GM06990 (cell line): ENCODE measurements around the gene SLC39A1.

Source experiments
- DNase-seq: peaks from one replicate; pipeline ENCODE4 v3.0.0-alpha.2; 2011; ENCODE audit not compliant: insufficient read length; ENCODE audit errors: extremely low read depth
- H3K27me3 ChIP-seq: replicated peaks from 2 replicates; pipeline ENCODE4 v1.6.0; 2011; ENCODE audit warnings: low read length; ENCODE audit not compliant: control insufficient read depth, insufficient read depth
- H3K36me3 ChIP-seq: 2 replicates; pipeline ENCODE4 v1.5.1; 2011; ENCODE audit warnings: low read length; ENCODE audit not compliant: control insufficient read depth, insufficient read depth
- H3K4me3 ChIP-seq: replicated peaks from 2 replicates; pipeline ENCODE4 v1.5.1; 2011; ENCODE audit warnings: low read depth, mild to moderate bottlenecking, control low read depth, low read length
- CTCF ChIP-seq: IDR thresholded peaks from 2 replicates; pipeline ENCODE4 v1.5.1; 2011; ENCODE audit warnings: low read length, control low read depth, mild to moderate bottlenecking, inconsistent platforms; ENCODE audit not compliant: insufficient read depth, poor library complexity, severe bottlenecking

SLC39A1 gene

DNA sequence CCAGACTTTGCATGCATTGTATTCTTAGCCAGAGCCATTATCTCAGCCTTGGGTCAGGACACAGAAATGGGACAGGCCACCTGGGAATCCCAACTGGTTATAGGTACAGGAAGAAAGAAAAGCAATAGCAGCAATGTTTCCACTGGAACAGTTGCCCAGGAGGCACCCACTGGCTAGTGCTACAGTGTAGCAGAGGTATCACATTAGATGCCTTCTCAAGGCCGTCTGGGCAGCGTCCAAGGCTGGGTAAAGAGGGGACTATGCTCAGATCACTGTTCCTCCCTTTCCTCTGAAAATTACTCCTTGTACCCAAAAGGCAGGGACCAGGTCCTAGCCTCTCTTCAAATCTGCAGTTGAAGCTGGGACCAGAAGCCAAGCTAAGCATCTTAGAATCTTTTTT is 7.0 kb upstream of the SLC39A1 start:
- DNase-seq, result no peak
- Histone ChIP-seq H3K4me3 (no peak overlapping the region), H3K36me3 (peaks cover 21% of the 10 kb centered on the region), H3K27me3 (no peaks in the 10 kb centered on the region)
- TF ChIP-seq CTCF, result no peak

DNA sequence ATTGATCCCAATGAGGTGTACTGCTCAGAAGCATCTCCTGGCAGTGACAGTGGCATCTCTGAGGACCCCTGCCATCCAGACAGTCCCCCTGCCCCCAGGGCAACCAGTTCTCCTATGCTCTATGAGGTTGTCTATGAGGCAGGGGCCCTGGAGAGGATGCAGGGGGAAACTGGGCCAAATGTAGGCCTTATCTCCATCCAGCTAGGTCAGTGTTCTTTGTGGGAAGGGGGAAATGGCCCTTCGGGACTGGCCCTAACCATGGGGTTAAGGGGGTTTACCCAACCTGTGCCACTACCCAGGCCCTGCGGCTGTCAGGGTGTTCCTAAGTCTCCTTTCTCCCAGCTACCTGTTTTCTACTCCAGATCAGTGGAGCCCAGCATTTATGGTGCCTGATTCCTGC is 5.6 kb upstream of the SLC39A1 start:
- no peak overlapping the region; the same call in 1 of the 2 replicates for H3K4me3 ChIP-seq
- no peak for TF ChIP-seq CTCF
- H3K36me3 ChIP-seq, result peaks cover 12% of the 10 kb centered on the region
- no peak for DNase-seq
- H3K27me3 ChIP-seq, result no peaks in the 10 kb centered on the region

DNA sequence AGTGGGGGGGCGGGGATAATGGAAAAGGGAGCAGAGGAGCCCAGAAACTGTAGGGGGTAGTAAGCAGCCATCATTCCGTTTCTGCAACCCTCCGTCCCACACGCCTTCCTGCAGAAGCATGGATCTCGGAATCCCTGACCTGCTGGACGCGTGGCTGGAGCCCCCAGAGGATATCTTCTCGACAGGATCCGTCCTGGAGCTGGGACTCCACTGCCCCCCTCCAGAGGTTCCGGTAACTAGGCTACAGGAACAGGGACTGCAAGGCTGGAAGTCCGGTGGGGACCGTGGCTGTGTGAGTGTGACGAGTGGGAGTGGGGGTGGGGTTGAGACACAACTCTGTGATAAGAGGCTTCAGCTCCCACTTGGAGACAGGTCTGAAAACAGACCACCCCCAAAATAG is 5.1 kb upstream of the SLC39A1 start:
- peak overlapping the region; percentile 64 for H3K4me3 ChIP-seq
- TF ChIP-seq CTCF, result no peak
- DNase-seq, result no peak
- H3K36me3 ChIP-seq, result peaks cover 7% of the 10 kb centered on the region
- H3K27me3 ChIP-seq, result no peaks in the 10 kb centered on the region

GRCh38 chr1:153968000-153968363 is 4.6 kb upstream of the SLC39A1 start:
- Histone ChIP-seq H3K4me3 (peak overlapping the region; percentile 64), H3K36me3 (peaks cover 3% of the 10 kb centered on the region), H3K27me3 (no peaks in the 10 kb centered on the region)
- TF ChIP-seq CTCF, result no peak
- DNase-seq, result no peak

DNA sequence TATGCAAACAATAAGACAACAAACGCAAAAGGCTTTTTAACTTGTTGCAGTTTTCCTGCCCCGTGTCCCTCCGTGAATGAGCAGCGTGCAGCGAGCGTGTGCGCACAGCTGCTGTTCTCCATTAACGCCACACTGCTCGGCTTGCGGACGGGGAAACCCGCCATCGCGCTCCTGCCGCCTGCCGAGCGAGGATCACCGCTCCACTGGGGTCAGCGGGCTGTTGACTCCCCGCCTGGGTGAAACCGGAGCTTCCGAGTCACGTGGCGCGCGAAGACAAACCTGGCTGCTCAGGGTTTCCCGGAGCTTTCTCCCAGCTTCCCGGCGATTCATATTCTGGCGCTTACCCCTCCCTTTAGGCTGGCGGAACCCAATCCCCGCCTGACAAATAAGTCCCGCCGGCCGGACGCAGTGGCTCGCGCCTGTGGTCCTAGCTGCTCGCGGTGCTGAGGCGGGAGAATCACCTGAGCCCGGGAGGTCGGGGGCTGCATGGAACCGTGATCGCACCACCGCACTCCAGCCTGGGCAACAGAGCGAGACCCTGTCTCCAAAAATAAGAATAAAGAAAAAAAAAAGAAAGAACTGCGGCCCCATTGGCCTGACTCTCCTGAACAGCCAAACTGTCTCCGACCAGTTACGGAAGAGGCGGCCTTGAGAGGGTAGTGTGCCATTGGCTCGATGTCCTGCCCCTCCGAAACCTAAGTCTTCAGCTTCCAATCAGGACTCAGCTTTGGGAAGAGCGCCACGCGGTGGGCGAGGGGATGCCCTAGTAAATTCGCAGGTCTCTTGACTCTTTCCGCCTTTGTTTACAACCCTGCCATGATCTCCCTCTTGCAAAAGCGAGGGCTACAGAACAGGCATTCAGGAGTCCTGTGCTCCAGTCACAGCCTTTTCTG is 4.0 kb upstream of the SLC39A1 start, which contains the start of gene CREB3L4:
CREB3L4 (plus strand) TSS at position 796 of the 893 bp plus-strand sequence. CDS start 624 bp downstream, outside the sequence.
- peak; percentile 89 for DNase-seq
- peak; percentile 55 for TF ChIP-seq CTCF
- Histone ChIP-seq H3K27me3 (no peaks in the 10 kb centered on the region), H3K36me3 (peaks cover under 1% of the 10 kb centered on the region), H3K4me3 (peak within 1 kb of the TSS; percentile 64)

DNA sequence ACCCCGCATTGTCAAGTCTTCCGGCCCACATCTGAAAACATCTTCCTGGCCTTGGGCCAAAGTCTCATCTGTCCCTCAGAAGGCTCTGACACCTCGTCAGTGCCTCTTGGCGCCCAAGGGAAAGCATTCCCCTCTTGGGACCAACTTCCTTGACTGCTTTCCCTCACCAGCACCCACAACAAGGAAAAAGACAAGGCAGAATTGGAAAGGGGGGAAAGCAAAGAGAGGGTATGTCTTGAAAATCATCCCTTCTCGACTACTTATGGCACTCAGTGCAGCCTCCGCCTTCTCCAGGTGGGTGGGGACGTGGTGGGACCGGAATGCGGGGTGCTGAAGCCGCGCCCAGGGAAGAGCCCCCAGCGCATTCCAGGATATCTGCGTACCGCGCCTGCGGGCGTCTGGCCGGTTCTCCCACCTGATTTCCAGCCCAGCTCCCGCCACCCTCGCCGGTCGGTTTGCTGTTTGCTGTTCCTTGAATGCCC is 554 bp upstream of the SLC39A1 start:
- Histone ChIP-seq H3K27me3 (no peaks in the 10 kb centered on the region), H3K36me3 (peaks cover 6% of the 10 kb centered on the region), H3K4me3 (peak overlapping the region; percentile 81)
- no peak for DNase-seq
- TF ChIP-seq CTCF, result no peak
